Ecto neural progenitor cell (in vitro differentiated cells): ENCODE data around the gene HOXA5.

Experiments used
- DNase-seq: peaks from one replicate; pipeline ENCODE4 v3.0.0-alpha.2; 2018; ENCODE audit warnings: low spot score

The HOXA5 gene

DNA sequence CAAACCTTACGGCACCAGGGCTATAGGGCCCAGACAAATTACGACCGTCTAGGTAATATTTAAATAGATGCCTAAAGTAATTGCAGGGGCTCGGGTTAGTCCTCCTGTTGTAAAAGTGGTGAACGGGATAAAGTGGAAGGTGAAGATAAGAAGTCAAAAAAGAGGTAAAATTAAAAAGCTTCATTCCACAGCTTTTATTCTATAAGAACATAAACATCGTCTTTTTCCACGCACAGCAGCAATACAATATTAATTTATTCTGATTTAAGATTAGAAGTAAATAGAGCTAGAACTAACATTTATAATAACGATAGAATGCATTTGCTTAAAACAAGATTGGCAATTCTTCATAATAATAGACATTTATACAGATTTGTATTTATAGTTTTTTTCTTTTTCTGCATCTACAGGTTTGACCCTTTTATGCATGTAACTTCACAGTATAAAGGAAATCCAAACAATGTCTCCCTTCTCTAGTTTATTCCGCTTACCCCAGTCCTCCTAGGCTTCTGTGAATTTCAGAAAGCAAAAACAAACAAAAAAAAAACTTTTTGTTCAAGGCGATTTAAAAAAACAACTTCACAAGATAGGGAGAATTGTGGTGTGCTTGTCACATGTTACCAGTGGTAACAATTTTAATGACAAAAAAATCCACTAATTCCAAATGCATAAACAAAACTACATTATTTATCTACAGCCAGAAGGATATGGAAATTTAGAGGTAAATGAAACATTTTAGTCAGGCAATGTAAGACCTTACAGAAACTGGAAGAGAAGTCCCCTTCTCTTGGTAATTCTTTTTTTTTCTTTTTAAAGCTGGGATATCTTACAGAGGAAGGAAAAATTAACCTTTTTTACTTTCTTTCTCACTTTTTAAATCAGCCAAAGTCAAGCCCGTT, 27.2 kb upstream of the HOXA5 start:
- DNase-seq: no peak

DNA sequence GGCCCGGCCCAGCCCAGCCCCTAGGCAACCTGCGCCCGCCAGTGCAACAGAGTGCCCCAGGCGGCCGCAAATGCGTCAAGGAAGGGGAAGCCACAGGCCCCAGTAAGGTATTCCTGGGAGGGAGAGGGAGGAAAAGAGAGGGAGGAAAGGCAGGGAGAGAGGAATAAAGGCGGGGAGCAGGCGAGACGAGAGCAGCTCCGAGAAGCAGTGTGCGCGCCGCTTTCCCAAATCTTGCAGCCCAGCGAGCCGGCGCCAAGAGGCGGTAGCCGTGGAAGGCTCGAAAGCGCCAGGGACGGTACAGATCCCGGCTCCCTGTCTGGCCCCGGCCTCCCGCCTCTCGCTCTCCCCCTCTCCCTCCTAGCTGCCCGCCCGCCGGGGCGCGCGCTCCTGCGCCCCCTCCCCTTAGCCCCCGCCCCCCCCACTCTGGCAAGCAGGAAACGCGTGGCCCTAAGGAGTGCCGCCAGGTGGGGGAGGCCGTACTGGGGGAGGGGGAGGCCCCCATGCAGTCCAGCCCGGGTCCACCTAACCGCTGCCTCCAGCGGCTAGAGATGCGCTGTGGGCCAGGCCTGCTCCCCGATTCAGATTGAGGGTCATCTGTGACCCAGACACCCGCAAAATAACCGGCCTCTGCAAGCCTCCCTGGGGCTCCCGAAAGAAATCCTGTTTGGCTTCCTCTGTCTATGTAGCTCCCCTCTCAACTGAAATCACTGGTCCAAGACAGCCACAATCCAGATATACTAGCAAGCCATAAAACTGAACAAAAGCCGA, 26.4 kb upstream of the HOXA5 start:
- no peak for DNase-seq

DNA sequence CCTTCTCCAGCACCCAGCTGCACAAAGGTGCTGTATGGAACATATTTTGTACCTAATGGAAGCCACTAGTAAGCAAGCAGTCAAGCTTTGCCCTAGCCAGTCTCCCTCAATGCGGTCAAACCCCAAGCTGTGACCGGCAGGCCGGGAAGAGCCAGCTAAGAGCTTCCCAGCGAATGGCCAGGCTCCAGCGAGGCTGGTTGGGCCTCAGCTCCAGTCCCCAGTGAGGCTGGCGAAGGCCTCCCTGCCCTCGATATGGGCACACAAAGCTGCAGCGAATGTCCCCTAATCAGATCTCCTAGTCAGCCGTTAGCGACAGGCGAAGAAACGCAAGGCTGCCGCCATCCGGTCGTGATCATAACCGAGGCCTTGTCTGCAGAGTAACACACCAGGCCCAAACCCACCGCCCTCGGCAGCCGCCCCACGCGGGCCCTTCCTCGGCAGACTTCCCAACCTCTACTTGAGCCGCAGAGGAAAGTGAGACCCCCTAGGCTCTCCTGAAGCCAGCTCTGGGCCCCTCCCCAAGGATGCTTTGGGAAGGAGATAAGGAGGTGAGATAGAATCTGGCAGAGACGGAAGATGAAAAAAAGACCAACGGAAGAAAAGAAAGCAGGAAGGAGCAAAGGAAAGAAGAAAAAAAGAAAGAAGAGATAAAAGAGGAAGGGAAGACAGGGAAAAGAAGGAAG, 24.9 kb upstream of the HOXA5 start:
- DNase-seq: no peak

DNA sequence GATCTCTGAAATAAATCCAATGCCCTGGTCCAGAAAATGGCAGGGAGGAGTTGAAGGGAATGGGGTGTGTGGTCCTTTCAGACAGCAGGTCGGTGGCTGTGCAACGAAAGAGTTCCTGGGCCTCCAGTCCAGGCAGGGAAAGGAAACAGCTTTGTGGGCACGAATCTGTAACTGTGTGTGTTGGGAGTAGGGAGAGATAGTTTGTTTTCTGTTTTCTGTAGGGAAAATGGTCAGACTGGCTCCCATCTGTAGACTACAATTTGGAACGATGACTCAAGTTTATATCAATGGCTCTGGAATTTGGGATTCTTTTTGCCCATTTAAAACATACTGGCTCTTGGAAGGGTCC, 24.4 kb upstream of the HOXA5 start:
- DNase-seq: no peak

DNA sequence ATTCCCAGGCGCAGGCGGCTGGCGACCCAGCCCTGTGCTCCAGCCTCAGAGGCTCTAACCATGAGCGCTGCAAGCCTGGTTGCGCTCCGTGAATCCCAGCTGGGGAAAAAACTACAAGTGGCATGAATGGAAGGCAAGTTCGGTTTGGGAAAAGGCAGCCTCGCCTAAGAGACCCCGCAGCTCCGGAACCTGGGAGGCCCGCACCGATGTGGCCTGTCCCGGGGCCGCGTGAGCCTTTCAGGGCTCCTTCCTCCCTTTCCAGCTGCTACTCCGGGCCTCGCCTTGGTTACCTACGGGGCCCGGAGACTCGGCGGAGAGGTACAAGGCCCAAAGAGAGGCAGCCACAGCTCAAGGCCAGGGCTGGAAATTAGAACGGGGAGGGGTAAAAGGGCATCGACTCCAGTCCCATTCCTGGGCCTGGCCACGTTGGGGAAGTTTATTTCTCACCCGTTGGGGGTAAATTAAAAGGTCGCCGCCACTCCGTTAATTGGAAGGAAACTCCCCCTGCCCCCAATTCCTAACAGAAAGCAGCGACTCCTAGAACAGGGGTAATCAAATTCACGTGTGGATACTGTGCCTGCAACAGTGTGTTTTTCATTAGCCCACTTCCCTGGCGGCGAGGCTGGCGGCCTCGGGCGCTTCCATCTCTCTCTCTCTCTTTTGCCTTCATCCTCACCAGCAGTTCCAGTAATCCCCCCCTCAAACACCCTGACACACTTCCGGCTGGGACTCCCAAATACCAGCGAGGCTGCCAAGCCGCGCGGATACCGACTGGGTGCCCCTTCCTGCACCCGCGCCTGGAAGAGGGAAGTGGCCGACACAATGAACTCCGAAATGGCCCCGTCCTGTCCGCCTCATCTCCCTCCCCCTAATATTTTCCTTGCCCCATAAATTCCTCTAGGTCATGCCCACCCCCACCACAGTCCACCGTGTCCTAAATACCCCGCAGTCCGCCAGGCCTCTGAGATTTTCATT, 23.3 kb upstream of the HOXA5 start:
- DNase-seq: no peak

DNA sequence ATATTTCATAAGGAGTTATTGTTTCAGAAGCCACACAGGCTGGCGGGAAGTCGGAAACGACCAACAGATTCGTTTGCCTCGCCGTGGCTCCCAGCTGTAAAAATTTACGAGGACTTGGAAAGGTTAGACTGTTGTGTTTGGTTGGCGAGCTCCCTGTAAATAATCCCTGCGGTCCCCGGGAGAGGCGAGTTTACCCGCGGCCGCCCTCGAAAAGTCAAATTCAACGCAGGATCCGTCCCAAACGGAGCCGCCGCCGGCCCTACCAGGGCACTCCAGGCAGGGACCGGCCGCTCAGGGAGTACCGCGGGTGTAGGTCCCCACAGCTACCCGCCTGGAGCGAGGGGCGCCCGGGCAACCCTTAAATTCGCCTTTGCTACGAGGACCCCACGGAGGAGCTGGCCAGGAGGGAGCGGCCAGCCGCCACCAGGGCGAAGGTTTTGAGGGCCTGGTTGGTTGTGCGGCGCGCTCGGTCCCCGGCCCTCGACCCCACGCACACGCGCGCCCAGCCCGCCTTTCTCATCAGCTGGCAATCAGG, 22.6 kb upstream of the HOXA5 start:
- DNase-seq: no peak

DNA sequence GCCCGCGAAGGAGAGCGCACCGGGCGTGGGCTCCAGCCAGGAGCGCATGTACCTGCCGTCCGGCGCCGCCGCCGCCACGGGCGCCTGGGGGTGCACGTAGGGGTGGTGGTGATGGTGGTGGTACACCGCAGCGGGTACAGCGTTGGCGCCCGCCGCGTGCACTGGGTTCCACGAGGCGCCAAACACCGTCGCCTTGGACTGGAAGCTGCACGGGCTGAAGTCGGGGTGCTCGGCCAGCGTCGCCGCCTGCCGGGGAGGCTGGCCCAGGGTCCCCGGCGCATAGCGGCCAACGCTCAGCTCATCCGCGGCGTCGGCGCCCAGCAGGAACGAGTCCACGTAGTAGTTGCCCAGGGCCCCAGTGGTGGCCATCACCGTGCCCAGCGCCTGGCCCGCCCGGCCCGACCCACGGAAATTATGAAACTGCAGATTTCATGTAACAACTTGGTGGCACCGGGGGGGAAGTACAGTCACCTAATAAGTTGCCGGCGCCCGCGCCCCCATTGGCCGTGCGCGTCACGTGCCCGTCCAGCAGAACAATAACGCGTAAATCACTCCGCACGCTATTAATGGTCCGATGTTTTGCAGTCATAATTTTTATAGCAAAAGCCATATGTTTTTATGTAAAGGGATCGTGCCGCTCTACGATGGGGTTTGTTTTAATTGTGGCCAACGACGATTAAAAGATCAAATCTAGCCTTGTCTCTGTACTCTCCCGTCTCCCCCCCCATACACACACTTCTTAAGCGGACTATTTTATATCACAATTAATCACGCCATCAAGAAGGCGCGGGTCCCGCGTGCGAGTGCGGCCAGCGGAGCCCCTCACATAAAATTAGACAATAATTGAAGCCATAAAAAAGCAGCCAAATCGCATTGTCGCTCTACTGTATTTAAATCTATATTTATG, 21.9 kb upstream of the HOXA5 start, which contains the start of gene HOXA9:
Gene HOXA9, minus strand, starts transcription at position 449 of the 907 bp plus-strand sequence. Its CDS starts 80 bp downstream, at position 369.
- DNase-seq: no peak

DNA sequence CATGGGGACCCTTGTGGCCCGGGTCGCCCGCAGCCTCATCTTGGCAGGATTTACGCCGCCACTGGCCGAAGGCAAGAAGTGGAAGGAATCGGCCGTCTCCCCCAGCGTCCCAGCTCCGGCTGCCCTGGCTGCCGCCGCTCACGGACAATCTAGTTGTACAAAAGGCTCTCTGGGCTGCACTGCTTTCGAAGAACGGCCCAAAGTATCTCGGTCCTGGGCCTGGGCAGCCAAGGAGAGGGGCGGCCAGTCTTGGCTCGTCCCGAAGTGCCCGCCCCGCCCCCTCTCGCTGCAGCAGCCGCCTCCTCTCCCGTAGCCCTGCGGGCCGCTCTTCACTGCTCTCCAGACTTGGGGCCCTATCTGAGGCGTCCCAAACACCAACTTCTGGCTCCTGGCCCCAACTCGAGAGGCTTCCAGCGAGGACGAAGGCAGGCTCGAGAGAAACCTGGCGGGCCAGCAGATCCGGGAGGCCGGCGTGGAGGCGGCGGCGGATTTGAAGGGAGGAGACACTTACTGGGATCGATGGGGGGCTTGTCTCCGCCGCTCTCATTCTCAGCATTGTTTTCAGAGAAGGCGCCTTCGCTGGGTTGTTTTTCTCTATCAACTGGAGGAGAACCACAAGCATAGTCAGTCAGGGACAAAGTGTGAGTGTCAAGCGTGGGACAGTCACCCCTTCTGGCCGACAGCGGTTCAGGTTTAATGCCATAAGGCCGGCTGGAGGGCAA, 21.0 kb upstream of the HOXA5 start:
- peak; percentile 81 for DNase-seq

DNA sequence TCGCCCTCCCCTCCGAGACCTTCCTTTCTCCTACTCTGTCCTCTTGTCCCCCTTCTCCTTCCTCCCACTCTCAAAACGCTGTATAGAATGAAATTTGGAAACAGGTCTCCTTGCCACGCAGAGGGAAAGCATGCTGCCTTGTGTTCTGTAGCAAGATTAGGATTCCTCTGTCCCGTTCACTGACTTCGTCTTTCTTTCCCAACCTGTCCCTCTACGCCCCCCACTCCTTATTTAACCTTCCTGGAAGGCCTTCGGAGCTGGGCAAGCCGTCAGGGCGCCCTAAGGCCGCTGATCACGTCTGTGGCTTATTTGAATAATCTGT, 20.5 kb upstream of the HOXA5 start:
- no peak for DNase-seq

DNA sequence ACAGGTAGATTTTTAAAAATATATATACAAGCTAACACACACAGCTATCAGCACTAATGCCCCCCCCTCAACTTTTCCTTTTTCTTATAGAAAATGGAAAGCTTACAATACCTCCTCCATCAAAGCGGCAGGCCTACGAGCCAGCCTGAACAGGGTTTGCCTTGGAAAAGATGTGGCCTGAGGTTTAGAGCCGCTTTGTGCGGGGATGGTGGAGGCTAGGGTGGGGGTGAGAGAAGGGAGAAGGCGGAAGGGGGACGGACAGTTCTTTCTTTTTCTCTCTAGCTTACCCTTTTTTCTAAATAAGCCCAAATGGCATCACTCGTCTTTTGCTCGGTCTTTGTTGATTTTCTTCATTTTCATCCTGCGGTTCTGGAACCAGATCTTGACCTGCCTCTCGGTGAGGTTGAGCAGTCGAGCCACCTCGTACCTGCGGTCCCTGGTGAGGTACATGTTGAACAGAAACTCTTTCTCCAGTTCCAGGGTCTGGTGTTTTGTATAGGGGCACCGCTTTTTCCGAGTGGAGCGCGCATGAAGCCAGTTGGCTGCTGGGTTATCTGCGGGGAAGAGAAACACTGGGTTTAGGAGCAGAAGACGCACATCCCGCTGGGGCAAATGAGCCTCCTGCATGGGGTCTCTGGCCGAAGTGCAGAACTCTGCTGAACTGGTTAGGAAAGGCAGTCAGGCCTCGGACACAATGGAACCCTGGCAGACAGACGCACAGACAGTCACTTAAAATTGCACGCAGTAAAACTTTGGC, 20.0 kb upstream of the HOXA5 start:
- no peak for DNase-seq

DNA sequence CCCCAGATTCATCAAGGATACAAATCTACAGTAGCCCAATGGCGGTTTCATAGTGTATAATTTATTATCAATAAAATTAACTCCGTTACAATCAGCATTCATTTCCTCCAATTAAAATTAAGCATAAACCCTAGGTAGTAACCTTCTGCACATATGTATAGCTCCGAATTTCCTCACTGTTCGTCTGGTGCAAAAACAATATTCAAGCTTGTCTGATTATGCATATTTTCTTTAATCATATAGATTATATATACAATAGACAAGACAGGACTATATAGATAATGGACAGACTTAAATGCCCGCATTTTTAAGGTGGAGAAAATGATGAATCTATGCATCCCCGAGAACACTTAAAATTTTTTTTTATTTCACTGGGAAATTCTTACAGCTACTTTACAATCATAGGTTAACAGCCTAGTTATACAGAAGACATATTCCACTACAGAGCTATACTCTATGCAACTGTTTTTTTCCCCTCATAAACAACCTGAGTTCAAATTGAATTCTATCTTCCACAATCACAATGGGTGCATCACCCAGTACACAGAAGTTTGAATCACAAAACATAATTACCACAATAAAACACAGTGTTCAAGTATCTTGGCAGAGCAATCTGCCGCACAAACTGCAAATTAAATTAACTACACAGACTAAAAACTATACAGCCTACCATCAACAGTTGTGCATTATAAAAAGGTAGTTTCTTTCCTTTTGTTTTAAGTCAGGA, 19.2 kb upstream of the HOXA5 start:
- DNase-seq: no peak

DNA sequence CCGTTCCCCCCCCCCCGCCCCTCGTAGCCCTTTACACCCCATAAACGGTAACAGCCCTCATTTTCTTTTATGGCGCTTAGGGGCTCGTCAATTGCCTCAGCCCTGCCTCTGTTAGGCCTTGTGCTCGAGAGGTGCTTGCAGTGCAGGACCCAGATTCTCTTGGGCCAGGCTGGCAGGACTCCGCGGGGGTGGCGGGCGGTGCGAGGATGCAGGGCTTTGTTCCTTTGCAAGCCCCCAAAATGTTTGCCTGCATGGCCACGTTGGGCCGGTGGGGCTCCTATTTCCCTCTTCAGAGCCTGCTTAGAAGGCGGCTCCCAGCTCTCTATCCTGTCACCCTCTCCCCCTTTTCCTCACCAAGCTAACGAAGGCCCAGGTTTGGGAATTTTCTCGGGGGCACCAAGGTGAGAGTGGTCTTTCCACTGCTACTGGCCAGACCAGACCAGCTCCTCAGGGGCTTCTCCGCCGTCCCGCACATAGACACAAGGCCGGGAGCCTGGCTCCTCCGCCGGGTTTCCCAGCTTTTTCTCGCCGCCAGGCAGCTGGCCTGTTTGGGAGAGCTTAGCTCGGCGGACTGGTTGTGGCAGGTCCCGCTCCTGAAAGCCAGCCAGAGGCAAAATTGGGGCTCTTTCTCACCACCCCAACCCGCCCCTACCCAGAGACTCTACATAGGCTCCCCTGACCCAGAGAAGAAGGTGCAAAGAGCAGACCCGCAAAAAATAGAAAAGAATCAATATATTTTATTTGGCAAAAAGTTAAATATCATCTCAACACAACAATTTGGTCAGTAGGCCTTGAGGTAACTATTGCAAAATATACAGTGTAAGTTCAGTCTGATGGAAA, 18.5 kb upstream of the HOXA5 start:
- no peak for DNase-seq

DNA sequence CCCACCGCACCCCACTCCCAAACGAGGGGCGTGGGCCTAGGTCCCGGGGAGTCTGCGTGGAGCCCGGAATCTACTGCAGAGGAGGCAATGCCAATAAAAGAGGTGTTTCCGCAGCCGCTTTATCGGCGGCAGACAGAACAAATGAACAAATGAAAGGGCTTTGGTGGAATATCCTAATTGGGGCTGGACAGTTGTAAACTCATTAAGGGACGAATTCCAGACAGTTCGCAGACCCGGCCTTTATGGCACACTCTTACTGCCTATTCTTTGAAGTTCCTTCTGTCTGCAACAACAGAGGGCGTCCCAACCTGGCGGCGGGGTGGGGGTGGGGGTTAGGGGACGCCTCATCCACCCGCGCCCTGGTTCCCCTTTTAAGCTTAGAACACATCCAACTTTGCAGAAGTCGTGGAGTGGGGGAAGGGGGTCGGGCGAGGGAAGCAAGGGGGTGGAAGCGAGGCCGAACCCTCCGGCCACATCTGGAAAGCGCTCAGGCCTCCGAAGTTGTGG, 17.8 kb upstream of the HOXA5 start:
- DNase-seq: no peak

DNA sequence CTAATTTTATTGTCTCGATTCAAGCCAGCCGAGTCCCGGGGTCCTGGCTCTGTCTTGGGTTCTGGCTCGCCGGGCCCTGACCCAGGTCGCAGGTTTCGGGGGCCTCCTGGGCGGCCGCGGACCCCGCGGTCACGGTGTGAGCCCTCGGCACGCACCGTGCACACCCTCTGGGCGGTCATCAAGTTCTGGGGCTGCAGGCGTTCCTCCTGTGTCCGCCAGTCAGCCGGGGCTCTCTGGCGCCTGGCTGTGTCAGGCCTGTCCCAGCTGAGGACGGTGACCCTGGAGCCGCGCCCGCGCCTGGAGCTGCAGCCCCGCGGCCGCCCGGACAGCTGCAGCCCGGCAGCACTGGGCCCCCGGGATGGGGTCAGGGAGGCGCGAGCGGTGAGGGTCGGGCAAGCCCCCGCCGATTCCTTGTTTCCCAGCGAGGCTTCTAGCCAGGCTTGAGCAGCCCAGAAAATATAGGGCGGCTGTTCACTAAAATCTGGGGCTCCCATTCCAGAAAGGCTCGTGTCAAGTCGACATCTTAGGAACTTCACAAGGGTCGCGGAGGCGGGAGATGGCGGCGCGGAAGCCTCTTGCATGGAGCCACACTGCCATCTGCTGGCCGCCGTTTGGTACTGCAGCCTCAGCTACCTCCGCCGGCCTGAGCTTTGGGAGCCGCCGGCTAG, 17.2 kb upstream of the HOXA5 start:
- DNase-seq: peak; percentile 94

DNA sequence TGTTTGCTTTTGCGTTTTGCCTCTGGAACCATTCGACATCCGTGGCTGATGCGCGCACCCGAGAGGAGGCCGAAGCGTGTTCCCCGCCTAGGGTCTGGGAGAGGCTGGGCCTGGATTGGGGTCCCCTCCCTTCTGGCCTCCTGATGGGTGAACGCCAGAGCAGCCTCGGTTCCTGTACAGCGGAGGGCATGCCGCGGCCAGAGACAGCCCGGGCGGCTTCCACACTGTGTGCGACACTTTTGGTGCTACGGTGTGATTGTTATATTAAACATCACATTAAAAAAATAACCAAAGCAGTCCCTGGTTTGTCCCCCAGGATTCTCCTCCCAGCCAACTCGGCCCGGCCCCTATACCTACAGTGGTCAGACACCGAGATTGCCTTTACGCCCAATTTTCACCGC, 16.7 kb upstream of the HOXA5 start:
- no peak for DNase-seq
